NCI-H187 treated with DMSO at 0.1 percent for 48 hours (cell line): ENCODE results near the gene YIPF7.

Experiments used
- DNase-seq: peaks from one replicate; lab custom pipeline; 2025; lab: John Stamatoyannopoulos, UW

YIPF7 gene

DNA sequence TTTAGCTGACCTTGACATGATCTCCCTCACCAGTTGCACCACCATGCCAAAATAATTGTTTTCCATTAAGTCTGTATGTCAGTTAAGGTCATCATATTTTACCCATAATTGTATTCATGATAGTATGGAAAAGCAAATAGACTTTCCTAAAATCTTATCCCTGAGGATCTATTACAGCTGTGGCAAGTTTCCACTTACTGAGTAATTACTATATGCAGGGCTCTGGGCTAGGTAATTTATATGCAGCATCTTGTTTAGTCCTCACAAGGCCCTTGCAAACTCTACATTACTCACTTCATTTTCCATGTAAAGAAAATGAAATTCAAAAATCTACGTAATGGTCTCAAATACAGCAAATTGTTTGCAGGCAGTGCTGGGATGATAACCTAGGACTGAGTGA lies 34.8 kb downstream of the YIPF7 start:
- DNase-seq = no peak

DNA sequence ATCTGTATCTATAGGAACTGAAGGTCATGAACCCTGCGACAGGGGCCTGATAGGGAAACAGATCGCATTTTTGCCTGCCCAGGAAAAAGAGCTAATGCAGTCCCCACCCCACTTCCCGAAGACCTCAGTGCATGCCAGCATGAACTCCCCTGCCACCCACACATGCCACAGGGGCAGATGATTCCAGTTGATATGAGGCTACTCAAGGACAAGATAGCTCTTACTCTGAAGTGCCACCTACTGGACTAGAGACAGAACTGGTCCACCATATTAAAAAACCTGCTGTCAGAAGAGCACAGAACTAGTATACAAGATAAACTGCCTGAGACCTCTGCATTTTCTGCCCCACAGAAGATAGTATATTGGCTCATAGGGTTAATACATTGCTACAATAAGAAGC lies 68.0 kb downstream of the YIPF7 start:
- DNase-seq = no peak

DNA sequence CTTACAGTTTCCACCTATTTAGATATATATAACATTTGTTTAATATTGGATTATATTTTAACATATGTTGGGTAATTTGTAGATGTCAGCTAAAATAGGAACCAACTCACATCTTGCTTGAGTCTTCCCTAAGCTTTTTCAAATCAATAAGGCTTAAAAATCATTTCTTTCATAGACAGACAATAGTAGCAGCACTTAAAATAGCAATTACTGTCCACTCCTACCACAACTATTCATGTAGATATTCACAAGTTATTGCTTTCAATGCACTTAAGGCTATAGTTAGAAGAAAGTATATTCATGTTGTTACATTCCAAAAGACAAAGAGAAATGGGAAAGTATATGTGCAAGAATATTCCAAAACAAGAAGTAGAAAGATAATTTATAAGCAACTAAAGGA lies 71.2 kb downstream of the YIPF7 start:
- DNase-seq = no peak

DNA sequence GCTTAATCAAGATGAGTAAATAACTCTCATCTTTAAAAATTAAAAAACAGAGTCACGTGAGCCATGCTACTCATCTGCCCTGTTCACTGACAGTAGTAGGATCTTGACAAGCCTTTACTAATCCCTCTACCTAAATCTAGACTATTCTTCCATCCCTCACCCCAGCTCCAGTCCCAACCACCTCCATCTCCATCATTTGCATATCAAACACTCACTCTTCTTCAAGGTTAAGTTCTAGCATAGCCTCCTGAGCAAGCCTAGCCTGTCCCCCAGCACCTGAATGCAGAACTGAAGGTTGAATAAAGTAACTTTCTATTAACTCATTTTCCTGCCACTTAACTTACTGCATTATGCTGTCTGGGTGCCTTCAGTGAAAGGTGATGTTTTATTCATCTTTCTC lies 72.5 kb downstream of the YIPF7 start:
- DNase-seq = no peak
